ENCODE results near the gene RPL4.

GRCh38 chr15:66535056-66535455, 30.4 kb upstream of the RPL4 start:
- TF ChIP-seq GABPA (IDR thresholded peaks at IDR 0.05; ENCODE audit: low read depth) (no peak), CTCF (IDR thresholded peaks at IDR 0.05; ENCODE audit: insufficient read depth, low read length) (no peak), POLR2AphosphoS5 (IDR thresholded peaks at IDR 0.05; ENCODE audit: low read depth) (no peak)
- TF ChIP-seq, protein P1, sequence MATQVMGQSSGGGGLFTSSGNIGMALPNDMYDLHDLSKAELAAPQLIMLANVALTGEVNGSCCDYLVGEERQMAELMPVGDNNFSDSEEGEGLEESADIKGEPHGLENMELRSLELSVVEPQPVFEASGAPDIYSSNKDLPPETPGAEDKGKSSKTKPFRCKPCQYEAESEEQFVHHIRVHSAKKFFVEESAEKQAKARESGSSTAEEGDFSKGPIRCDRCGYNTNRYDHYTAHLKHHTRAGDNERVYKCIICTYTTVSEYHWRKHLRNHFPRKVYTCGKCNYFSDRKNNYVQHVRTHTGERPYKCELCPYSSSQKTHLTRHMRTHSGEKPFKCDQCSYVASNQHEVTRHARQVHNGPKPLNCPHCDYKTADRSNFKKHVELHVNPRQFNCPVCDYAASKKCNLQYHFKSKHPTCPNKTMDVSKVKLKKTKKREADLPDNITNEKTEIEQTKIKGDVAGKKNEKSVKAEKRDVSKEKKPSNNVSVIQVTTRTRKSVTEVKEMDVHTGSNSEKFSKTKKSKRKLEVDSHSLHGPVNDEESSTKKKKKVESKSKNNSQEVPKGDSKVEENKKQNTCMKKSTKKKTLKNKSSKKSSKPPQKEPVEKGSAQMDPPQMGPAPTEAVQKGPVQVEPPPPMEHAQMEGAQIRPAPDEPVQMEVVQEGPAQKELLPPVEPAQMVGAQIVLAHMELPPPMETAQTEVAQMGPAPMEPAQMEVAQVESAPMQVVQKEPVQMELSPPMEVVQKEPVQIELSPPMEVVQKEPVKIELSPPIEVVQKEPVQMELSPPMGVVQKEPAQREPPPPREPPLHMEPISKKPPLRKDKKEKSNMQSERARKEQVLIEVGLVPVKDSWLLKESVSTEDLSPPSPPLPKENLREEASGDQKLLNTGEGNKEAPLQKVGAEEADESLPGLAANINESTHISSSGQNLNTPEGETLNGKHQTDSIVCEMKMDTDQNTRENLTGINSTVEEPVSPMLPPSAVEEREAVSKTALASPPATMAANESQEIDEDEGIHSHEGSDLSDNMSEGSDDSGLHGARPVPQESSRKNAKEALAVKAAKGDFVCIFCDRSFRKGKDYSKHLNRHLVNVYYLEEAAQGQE (IDR thresholded peaks at IDR 0.05; ENCODE audit: insufficient replicate concordance, low read depth), result no peak
